ENCODE measurements around the gene EXTL2.

EXTL2 gene

GRCh38 chr1:100847361-100848082, 47.1 kb downstream of the EXTL2 start:
- TF ChIP-seq GATA3 (IDR thresholded peaks at IDR 0.05; ENCODE audit: low read depth, low read length) (no peak), GATA2 (IDR thresholded peaks at IDR 0.05; ENCODE audit: low read depth, low read length) (no peak)

DNA sequence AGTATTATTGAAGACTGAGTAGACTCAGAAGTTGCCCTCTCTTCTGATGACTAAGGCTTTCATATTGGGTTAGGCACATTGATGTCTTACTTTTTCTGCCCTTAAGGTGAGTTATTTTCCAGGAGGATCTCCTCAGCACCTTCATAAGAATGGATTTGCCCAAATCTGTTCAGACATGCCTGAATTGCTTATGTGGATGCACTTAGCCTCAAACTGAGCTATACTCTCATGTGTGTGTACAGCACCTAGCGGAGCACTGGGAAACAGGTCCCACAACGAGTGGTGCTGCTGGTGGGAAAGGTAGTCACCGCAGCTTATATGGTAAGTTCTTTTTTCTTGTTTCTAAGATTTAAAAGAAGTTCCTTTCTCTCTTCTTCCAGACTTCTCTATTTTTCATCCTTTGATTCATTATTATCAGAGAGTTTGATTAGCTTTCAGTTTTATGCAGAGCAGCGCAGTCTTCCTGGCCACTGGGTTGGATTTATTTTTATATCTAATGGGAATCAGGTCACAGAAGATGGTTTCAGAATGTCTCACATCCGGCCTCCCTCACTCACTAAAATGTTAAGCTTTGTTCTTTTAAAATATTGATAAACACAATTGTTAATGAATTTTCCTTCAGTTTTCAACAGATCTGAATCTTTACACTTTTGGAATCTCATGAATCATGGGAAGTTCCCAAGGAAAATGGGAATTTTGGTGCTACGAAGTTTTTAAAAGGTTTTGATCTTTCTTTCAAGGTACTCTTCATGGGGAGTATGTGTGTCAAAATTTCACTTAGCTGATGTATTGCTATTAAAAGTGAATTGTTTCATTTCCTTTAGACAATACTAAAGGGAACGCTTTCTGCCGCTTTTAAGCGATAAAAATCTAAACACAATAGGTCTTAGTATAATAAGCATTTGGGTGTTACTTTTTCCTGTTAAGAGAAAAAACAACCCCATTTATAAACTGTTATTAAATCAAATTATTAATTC, 58.5 kb downstream of the EXTL2 start:
- no peak for TF ChIP-seq GATA3 (IDR thresholded peaks at IDR 0.05; ENCODE audit: low read depth, low read length)
- TF ChIP-seq GATA2 (IDR thresholded peaks at IDR 0.05; ENCODE audit: low read depth, low read length) = no peak

GRCh38 chr1:100834777-100835660, 59.6 kb downstream of the EXTL2 start:
- TF ChIP-seq GATA3 (IDR thresholded peaks at IDR 0.05; ENCODE audit: low read depth, low read length) (no peak), GATA2 (IDR thresholded peaks at IDR 0.05; ENCODE audit: low read depth, low read length) (no peak)

GRCh38 chr1:100832694-100833428, 61.8 kb downstream of the EXTL2 start:
- no peak for TF ChIP-seq GATA3 (IDR thresholded peaks at IDR 0.05; ENCODE audit: low read depth, low read length)
- no peak for TF ChIP-seq GATA2 (IDR thresholded peaks at IDR 0.05; ENCODE audit: low read depth, low read length)
